HUES64 (cell line): ENCODE data around the gene DTWD2.
A peak's percentile ranks its signal among the peaks of the same experiment; 100 is the strongest.

Source experiments
- H3K27ac ChIP-seq: 2 replicates; pipeline ENCODE4 v1.7.0; 2013; ENCODE audit warnings: low read depth, low read length, inconsistent platforms
- H3K27me3 ChIP-seq: 2 replicates; pipeline ENCODE4 v1.6.1; 2013; ENCODE audit warnings: mild to moderate bottlenecking, low read length; ENCODE audit not compliant: insufficient read depth
- H3K36me3 ChIP-seq: 2 replicates; pipeline ENCODE4 v1.6.1; 2013; ENCODE audit warnings: mild to moderate bottlenecking, low read length; ENCODE audit not compliant: insufficient read depth
- H3K4me1 ChIP-seq: 2 replicates; pipeline ENCODE4 v1.6.1; 2013; ENCODE audit warnings: mild to moderate bottlenecking, low read length, moderate library complexity; ENCODE audit not compliant: insufficient read depth
- H3K4me3 ChIP-seq: 2 replicates; pipeline ENCODE4 v1.5.1; 2013; ENCODE audit warnings: mild to moderate bottlenecking, low read length, moderate library complexity
- H3K9ac ChIP-seq: 2 replicates; pipeline ENCODE4 v1.6.1; 2013; ENCODE audit warnings: mild to moderate bottlenecking, low read depth, low read length
- H3K9me3 ChIP-seq: 2 replicates; pipeline ENCODE4 v1.6.1; 2013; ENCODE audit warnings: low read depth, low read length; ENCODE audit not compliant: insufficient read depth
- WGBS: fragments of 150-250, 120-280 bp; methylation state at CpG from one replicate; pipeline ENCODE4 v1.1.7; 2013; ENCODE audit warnings: missing lambda C conversion rate; 5-methylcytosine and 5-hydroxymethylcytosine counted together

The DTWD2 gene

DNA sequence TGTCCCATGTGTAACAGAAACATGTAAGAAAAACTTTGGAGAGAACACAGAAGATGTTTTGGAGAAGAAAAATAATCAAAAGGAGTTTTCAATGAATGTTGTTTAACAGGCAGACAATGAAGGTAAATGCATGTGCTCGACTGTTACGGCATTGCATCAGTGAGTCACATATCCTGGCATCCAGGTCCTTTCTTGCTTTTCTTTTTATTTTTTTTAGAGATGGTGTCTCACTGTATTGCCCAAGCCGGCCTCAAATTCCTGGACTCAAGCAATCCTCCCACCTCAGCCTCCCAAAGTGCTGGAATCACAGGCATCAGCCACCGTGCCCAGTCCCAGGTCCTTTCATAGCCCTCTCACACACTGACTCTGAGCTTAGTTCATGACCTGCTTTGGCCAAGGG lies 181.8 kb downstream of the DTWD2 start:
- no peaks in the 10 kb centered on the region for H3K36me3 ChIP-seq
- no peak overlapping the region for H3K27ac ChIP-seq
- 92% methylated on average over 4 of the region's 4 CpGs for WGBS
- H3K27me3 ChIP-seq, result no peaks in the 10 kb centered on the region
- no peak overlapping the region for H3K9ac ChIP-seq
- H3K4me1 ChIP-seq, result no peaks in the 10 kb centered on the region
- H3K9me3 ChIP-seq, result no peaks in the 10 kb centered on the region
- H3K4me3 ChIP-seq, result no peak overlapping the region

DNA sequence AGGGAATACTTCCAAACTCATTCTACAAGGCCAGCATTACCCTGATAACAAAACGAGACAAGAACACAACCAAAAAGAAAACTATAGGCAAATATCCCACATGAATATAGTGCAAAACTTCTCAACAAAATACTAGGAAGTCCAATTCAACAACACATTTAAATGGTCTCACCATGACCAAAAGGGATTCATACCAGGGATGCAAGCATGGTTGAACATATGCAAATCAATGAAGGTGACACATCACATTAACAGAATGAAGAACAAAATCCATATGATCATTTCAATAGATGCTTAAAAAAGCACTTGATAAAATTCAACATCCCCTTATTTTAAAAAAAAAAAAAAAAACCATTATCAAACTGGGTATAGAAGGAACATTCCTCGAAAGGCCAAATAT lies 186.0 kb downstream of the DTWD2 start:
- no peak overlapping the region for H3K4me3 ChIP-seq
- no peaks in the 10 kb centered on the region for H3K27me3 ChIP-seq
- H3K36me3 ChIP-seq, result no peaks in the 10 kb centered on the region
- H3K9ac ChIP-seq, result no peak overlapping the region
- no peak overlapping the region for H3K27ac ChIP-seq
- H3K4me1 ChIP-seq, result no peaks in the 10 kb centered on the region
- no peaks in the 10 kb centered on the region for H3K9me3 ChIP-seq
- 83% methylated on average over 1 of the region's 2 CpGs for WGBS

DNA sequence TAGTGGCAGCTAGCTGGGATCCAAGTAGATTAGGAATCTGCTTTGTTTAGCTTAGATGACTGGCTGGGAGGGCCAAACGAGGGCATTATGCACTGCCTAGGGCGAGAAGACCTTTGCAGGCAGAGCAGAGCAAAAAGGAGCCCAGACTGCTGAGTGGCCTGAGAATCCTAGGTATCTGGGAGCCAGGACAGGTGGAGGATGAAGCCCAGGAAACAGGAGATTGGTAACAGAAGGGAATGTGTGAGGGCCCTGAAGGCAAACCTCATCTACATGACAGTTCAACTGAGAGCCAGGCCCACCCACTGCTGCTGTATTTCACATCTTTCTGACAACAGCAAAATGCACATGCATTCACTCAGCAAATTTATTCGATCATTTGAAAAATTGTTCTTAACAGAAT lies 192.3 kb downstream of the DTWD2 start:
- peaks cover 18% of the 10 kb centered on the region; the same call in 1 of the 2 replicates for H3K4me1 ChIP-seq
- no peaks in the 10 kb centered on the region for H3K9me3 ChIP-seq
- H3K9ac ChIP-seq, result no peak overlapping the region
- H3K36me3 ChIP-seq, result no peaks in the 10 kb centered on the region
- H3K27ac ChIP-seq, result peak overlapping the region; percentile 11; the same call in 1 of the 2 replicates
- WGBS, result 46% methylated on average over 3 of the region's 3 CpGs
- H3K27me3 ChIP-seq, result no peaks in the 10 kb centered on the region
- no peak overlapping the region for H3K4me3 ChIP-seq

DNA sequence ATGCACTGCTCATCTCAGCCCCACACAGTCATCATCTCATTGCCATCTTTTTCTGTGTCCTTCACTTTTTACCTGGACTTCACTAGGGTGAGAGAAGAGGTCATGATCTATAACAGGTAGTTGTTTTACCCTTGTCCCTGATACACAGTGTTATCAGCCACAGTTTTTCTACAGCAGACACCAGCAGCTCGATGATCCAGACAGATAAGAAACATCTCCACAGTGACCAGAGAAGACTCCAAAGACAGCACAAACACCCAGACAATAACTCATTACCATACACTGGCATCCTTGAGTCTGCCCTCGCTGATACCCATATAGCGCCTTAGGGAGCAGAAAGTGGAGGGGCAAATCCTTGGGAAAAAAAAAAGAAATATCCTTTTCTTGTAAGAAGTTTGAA lies 194.1 kb downstream of the DTWD2 start:
- H3K27ac ChIP-seq, result no peak overlapping the region
- H3K9ac ChIP-seq, result no peak overlapping the region
- H3K27me3 ChIP-seq, result no peaks in the 10 kb centered on the region
- H3K4me1 ChIP-seq, result peaks cover 21% of the 10 kb centered on the region
- WGBS, result 85% methylated on average over 1 of the region's 3 CpGs
- H3K4me3 ChIP-seq, result no peak overlapping the region
- H3K9me3 ChIP-seq, result no peaks in the 10 kb centered on the region
- H3K36me3 ChIP-seq, result no peaks in the 10 kb centered on the region

DNA sequence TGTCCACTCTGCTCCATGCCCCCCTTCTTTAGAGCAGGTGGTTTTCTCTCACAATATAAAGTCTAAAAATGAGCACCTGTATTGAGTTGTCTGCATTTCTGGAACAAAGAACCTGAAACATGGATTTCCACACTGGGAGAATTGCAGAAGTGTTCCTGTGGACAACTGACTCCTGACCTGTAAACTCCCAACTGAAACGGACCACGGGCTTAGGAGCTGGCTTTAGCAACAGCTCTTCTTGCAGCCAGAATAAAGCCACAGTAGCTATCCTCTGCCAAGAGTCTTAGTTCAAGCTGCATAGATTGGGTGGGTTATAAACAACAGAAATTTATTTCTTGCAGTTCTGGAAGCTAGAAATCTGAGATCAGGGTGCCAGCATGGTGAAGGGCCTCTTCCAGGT lies 194.7 kb downstream of the DTWD2 start:
- Histone ChIP-seq H3K9me3 (no peaks in the 10 kb centered on the region), H3K27ac (no peak overlapping the region), H3K27me3 (no peaks in the 10 kb centered on the region), H3K9ac (no peak overlapping the region), H3K4me3 (no peak overlapping the region), H3K36me3 (no peaks in the 10 kb centered on the region), H3K4me1 (peaks cover 21% of the 10 kb centered on the region)
- WGBS, result 94% methylated on average over 2 of the region's 2 CpGs

DNA sequence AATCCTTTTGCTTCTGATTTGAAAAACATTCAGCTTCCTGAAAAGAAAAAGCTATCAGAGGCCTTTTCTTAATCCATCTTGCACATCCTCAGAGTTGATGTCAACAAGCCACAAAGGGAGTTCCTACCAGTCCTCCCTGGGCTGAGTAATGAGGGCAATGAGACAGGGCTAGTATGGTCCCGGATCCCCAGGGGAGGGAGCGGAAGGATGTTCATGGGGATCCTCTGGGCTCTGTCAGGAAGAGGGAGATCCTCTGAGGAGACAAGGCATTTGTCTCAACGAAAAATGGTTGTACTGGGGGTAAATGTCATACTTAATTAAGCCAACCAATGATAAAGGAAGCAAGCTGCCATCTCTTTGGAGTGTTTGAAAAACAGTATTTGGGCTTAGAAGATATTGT lies 195.3 kb downstream of the DTWD2 start:
- Histone ChIP-seq H3K4me3 (no peak overlapping the region), H3K4me1 (peaks cover 21% of the 10 kb centered on the region), H3K36me3 (no peaks in the 10 kb centered on the region), H3K27me3 (no peaks in the 10 kb centered on the region), H3K9me3 (no peaks in the 10 kb centered on the region), H3K27ac (no peak overlapping the region), H3K9ac (no peak overlapping the region)
- WGBS, result 92% methylated on average over 3 of the region's 3 CpGs

DNA sequence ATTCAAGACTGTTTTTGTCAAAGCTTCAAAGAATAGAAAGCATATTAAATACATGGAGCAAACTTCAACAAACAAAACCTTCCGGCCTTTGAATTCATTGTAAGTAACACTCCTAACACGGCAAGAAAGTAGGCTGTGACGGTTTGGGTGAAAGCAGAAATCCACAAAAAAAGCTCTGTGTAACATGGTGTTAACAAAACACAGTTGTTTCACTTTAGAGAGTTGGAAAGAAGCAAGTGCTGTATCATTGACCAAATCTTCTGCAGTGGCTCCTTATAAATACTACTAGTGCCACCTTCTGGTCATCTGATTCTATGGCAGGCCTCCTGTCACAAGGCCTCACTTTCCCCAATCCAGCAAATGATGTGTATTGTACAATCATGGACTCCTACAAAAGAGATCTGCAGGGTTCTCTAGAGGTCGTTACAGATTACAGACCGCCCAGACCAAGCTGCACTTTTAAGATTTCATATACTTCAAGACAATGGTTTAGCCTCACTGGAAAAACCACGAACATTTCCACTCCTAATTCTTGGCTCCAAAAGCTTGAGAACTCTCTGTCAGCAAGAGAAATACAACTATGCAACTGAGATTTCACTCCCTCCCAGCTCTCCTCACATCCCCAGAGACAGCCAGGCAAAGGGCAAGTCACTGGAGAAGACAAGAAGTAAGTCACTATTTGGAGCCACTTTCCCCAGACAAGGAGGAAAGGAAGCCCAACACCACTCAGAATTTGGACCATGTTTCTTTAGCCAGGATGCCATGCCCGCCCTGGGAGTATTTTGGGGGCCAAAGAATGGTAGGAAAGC lies 196.2 kb downstream of the DTWD2 start:
- Histone ChIP-seq H3K4me3 (no peak overlapping the region), H3K4me1 (peaks cover 21% of the 10 kb centered on the region), H3K36me3 (no peaks in the 10 kb centered on the region), H3K27ac (no peak overlapping the region), H3K27me3 (no peaks in the 10 kb centered on the region), H3K9ac (no peak overlapping the region), H3K9me3 (no peaks in the 10 kb centered on the region)
- 58% methylated on average over 7 of the region's 7 CpGs for WGBS

DNA sequence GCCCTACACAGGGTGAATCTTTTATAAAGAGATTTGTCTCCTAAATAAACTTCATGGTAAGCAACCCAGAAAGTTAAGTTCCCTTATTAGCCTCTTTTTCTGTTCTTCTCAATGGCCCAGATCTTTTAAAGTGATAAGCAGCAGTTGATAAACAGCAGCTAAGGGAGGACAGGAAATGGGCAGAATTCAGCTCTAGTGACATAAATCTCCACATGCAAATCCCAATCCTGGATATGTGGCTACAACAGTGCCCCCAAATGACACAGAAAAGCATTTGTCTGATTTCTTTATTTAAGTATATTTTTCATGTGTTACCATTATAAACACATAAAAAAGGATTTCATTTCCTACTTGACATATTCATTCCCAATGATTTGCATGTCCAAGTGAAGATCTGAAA lies 199.0 kb downstream of the DTWD2 start:
- Histone ChIP-seq H3K27ac (no peak overlapping the region), H3K4me3 (no peak overlapping the region), H3K9ac (no peak overlapping the region), H3K9me3 (no peaks in the 10 kb centered on the region), H3K36me3 (no peaks in the 10 kb centered on the region), H3K4me1 (peaks cover 10% of the 10 kb centered on the region), H3K27me3 (no peaks in the 10 kb centered on the region)

DNA sequence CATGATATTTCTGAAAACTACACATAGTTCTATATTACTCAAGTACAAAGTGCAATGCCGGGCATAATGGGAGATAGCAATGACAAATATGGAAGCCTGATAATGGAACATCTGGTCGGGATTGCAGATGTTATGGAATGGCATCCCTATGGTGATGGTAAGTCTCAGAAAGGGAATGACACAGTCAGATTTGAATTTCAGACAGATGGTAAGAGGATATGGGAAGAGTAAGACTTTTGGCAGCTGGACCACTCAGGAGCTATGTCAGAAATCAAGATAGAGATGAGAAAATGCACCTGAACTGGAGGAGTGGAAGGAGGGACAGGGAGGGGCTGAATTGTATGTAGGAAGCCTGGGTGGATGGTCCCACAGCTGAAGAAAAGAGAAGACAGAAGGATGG lies 200.0 kb downstream of the DTWD2 start:
- peaks cover 10% of the 10 kb centered on the region for H3K4me1 ChIP-seq
- 92% methylated on average over 2 of the region's 2 CpGs for WGBS
- no peak overlapping the region for H3K9ac ChIP-seq
- H3K27ac ChIP-seq, result no peak overlapping the region
- no peaks in the 10 kb centered on the region for H3K27me3 ChIP-seq
- H3K9me3 ChIP-seq, result no peaks in the 10 kb centered on the region
- H3K36me3 ChIP-seq, result no peaks in the 10 kb centered on the region
- H3K4me3 ChIP-seq, result no peak overlapping the region
